Measurements from ENCODE around the gene LENEP.

The LENEP gene, protein sequence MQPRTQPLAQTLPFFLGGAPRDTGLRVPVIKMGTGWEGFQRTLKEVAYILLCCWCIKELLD

DNA sequence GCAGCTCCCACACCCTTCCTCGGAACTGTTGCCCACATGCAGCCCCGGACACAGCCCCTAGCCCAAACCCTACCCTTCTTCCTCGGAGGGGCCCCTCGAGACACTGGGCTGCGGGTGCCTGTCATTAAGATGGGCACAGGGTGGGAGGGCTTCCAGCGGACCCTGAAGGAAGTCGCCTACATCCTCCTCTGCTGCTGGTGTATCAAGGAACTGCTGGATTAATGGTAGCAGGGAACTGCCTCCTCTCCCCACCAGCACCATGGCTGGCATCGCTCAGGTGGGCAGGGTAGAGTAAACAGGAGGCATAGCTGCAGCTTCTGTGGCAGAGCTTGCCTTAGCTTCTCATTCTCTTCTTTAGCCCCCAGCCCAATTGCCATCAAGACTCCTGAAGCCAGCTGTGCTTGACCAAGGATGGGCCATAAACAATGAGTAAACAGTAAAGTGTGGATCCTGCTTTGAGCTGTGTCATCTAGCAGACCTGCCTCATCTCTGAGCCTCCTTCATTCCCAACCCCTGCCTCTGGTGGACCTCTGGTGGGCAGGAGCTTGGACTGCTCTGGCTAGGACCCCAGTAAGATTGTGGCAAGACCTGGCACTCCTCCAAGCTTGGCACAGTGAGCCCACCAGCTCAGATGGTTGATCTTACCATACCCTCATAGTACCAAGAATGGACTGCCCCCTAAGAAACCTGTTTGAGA, at the start of gene LENEP:
Gene LENEP (plus strand): TSS at position 15 of the 697 bp plus-strand sequence. CDS start 22 bp downstream, at position 37.
- DNase-seq (ENCODE audit: low read depth in 2 of 2, low spot score in 1 of 2) = no peak

DNA sequence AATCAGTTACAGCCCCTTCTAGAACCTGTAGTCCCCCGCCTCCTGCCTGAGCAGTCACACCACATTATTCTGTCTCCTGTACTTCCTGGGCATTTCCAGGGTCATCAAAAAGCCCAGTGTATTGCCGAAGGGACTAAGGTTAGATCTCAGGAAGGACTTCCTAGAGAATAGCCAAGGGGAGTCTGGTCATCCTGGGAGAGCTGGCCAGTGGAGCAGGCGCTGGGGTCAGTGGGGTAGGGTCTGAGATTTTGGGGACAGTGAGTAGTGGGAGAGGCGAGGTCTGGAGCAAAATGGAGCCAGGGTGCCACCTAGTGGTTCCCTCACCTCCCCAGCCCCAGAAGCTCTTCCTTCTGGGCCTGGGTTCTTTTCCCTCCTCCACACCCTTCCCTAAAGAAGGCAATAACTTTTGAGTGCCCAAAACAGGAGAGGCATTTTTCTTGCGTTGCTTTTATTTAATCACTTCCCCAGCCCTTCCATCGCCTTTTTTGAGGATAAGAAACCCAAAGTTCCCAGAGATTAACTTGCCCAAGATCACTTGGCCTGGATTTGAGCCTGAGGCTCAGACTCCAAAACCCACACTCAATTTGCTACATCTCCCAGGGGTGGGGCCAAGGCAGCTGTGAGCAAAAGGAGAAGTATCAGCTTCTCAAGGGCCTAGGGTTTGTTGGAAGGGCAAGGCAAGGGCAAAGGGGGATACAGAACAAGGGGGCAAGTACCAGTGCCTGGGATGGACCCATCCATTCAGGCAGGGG, 49.6 kb upstream of the LENEP start:
- DNase-seq (ENCODE audit: low read depth in 2 of 2, low spot score in 1 of 2) = no peak

DNA sequence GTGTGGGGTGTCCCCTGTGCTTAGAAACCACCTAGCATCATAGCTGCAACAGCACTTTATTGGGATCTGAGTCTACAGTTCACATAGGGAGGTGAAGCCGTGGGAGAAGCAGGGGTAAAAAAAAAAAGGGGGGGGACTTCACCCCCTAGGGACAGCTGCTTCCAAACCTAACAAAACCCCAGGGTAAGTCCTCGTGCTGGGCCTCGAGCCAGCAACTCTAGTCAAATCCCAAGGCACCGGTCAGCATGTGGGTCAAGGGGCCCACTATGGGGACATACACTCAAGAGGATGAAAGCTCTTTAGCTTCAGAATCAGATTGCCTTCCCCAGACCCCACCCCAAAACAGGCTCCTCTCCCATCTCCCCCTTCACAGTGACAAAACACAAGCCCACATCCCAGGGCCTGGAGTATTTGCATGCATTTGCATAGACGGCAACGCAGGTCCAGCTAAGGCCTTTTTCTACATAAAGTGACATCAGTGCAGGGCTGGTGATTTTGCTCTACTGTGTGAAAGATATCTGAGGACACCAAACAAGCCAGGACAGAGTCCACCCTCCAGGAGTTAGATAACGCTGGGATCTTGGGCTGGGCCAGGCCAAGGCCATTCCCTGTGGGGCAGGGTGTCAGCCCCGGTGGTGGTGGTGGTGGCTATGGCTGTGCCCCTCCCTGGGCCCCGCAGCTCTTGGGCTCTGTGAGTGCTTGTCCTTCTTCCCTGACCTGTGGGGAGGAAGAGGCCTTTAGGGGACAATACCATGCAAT, 48.8 kb upstream of the LENEP start:
- DNase-seq (ENCODE audit: low read depth in 2 of 2, low spot score in 1 of 2) = no peak

- no peak for DNase-seq (ENCODE audit: low read depth in 2 of 2, low spot score in 1 of 2)
Observed at GRCh38 chr1:154945160-154945961, 48.0 kb upstream of the LENEP start.

GRCh38 chr1:154945962-154946850, 47.2 kb upstream of the LENEP start:
- no peak for DNase-seq (ENCODE audit: low read depth in 2 of 2, low spot score in 1 of 2)

GRCh38 chr1:154948079-154948478, 45.3 kb upstream of the LENEP start:
- no peak for DNase-seq (ENCODE audit: low read depth in 2 of 2, low spot score in 1 of 2)

- DNase-seq (ENCODE audit: low read depth in 2 of 2, low spot score in 1 of 2) = peak in 1 of 2 donors; percentile 22
Observed at GRCh38 chr1:154951901-154952657, 41.3 kb upstream of the LENEP start.

- no peak for DNase-seq (ENCODE audit: low read depth in 2 of 2, low spot score in 1 of 2)
Observed at GRCh38 chr1:154952664-154953063, 40.7 kb upstream of the LENEP start.

DNA sequence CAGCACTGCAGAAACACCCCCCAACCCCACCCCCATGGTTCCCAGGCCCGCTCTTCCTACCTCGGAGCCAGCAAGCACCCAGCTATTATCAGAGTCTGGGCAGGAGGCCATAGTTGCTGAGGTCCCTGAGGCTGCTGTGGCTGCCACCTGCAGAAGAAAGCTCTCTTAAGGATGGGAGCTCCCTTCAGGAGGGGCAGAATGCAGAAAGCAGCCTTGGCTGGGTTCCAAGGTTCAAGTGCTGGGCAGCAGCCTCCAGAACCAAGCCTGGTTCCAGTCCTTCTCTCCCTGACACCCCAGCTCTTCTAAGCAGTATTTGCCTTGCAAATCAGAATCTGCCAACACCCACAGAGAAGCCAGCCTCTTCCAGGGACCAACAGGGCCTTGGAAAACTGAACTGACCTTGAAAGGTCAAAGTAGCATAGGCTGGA, 39.8 kb upstream of the LENEP start:
- DNase-seq (ENCODE audit: low read depth in 2 of 2, low spot score in 1 of 2) = no peak

- DNase-seq (ENCODE audit: low read depth in 2 of 2, low spot score in 1 of 2) = no peak
Observed at GRCh38 chr1:154954541-154954940, 38.8 kb upstream of the LENEP start.

- DNase-seq (ENCODE audit: low read depth in 2 of 2, low spot score in 1 of 2) = peak; percentile 48 to 49
Observed at GRCh38 chr1:154955039-154955717, 38.2 kb upstream of the LENEP start.

DNA sequence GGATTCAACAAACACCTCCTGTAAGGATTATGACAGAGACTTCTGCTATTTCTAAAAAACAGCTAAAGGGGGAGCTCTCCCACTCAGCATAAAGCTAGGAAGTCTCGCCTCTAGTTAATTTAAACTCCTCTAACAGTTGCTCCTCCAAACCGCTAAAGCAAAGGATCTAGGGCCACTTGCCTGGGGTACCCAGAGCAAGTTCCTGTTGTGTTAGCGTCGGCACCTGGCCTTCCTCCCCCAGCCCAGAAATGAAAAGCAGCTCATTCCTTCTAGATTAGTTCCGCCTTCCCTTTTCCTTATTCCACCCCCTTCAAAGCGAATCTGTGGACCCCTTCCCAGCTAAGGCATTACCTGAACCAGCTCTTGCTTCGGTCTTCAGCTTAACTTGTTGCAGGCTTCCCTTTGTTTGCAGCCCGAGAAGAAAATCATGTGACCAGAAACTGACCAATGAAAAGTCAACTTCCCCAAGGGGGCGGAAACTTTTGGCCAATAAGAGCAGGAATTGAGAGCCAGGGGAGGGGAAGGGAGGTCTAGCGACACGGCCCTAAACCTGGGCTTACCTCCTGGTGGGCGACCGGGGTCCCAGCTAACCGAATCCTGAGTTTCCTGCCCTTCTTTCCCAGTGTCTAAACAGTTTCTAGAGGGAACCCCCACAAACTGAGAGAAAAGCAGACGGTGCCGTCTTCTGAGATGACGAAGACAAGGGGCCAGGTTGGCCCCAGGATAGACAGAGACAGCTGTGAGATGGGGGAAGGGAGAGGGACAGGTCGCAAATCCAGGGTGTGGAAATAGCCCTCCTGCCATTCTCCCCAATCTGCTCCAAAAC, 37.5 kb upstream of the LENEP start, which contains the start of gene PBXIP1:
Gene PBXIP1 (minus strand): TSS at position 382 of the 826 bp plus-strand sequence. CDS start 2,378 bp downstream, outside the sequence.
- DNase-seq (ENCODE audit: low read depth in 2 of 2, low spot score in 1 of 2) = peak; percentile 59 to 62

DNA sequence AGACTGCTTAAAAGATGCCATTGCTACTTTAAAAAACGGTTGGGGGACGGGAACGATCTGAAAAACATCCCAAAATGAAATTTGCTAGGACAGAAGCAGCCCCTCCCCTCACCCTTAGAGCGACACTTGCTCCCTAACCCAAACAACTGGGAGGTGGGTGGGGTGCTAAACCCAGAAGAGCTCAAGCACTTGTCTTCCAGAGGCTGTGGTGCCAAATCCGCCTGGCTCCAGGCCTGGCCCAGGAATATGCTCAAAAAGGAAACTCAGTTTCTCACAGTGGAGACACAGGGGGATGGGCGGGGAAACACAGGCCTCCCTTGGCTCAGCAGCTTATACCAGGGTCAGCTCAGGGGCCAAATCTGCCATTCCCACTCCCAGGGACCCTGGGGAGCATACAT, 36.8 kb upstream of the LENEP start:
- no peak for DNase-seq (ENCODE audit: low read depth in 2 of 2, low spot score in 1 of 2)

- no peak for DNase-seq (ENCODE audit: low read depth in 2 of 2, low spot score in 1 of 2)
Observed at GRCh38 chr1:154957091-154957657, 36.2 kb upstream of the LENEP start.

- DNase-seq (ENCODE audit: low read depth in 2 of 2, low spot score in 1 of 2) = no peak
Observed at GRCh38 chr1:154958036-154958435, 35.4 kb upstream of the LENEP start.

DNA sequence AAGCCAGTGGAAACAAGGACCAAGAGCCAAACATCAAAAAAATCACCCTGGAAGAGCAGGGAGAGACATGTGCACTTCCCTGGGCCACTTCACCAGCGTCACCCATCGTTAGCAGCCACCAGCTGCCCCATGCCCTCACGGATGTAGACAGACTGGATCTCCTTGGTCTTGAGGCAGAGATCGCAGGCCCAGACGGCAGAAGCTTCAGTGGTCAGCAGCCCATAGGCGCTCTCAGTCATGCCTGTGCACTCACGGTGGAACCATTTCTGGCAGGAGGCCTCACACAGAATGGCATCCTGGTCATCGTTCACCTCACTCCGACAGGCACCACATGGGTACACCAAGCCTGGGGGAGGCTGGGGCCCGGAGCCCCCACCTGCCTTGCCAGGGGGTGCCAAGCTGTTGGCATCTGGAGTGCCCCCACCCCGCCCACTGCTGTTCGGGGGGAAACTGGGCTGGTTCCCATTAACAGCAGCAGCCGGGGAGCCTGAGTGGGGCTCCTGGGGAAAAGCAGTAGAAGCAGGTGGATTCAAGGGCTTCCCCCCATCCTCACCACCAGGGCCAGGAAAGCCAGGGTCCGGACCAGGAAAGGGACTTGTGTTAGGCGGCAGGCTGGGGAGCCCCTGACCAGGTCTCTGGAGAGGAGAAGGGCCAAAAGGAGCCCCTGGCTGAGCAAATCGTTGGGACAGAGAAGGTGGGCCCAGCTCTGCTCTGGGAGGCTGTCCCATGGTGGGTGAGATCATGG, 34.5 kb upstream of the LENEP start:
- no peak for DNase-seq (ENCODE audit: low read depth in 2 of 2, low spot score in 1 of 2)

GRCh38 chr1:154959426-154959780, 34.0 kb upstream of the LENEP start:
- no peak for DNase-seq (ENCODE audit: low read depth in 2 of 2, low spot score in 1 of 2)

Data from stimulated activated CD8-positive, alpha-beta memory T cell treated with anti-CD3 and anti-CD28 coated beads, Interleukin-4, amount 100 ng/mL, for 4 hours (primary cell).